ENCODE measurements around the gene GCKR.

GRCh38 chr2:27537287-27537686 lies 40.6 kb downstream of the GCKR start:
- TF ChIP-seq POLR2AphosphoS5 (IDR thresholded peaks at IDR 0.05) = no peak
- TF ChIP-seq CTCF (IDR thresholded peaks at IDR 0.05) = no peak

Data from suprapubic skin (tissue), 3 donors.